Colonic mucosa (tissue), 4 donors: ENCODE measurements around the gene MTOR. TPM values are rescaled to one million over a fixed set of nuclear protein-coding genes. Genes with fewer than 3 reads are reported as not detected.
A peak's percentile ranks its signal among the peaks of the same experiment; 100 is the strongest.
"Not testable (repeated sequence)": the region's sequence is repeated elsewhere in the genome, so short reads cannot be mapped to it uniquely, and the experiment has no call there.

Experiments used
- DNase-seq: peaks from one replicate; pipeline ENCODE4 v3.0.0-alpha.2; 2020
- H3K27ac ChIP-seq: fragments of 200-600 bp; one replicate; pipeline ENCODE4 v1.8.0; 2021
- H3K27me3 ChIP-seq: fragments of 200-600 bp; one replicate; pipeline ENCODE4 v1.8.0; 2021
- H3K36me3 ChIP-seq: fragments of 200-600 bp; one replicate; pipeline ENCODE4 v1.8.0; 2021
- H3K4me1 ChIP-seq: fragments of 200-600 bp; one replicate; pipeline ENCODE4 v1.8.0; 2021; ENCODE audit warnings: mild to moderate bottlenecking
- H3K4me3 ChIP-seq: fragments of 200-600 bp; one replicate; pipeline ENCODE4 v1.8.0; 2021
- H3K9ac ChIP-seq, 2 donors: one replicate each; pipeline ENCODE4 v1.7.0; 2013; ENCODE audit warnings: control low read depth in 2 of 2, low read depth in 2 of 2, low read length in 2 of 2
- H3K9me3 ChIP-seq: fragments of 200-600 bp; one replicate; pipeline ENCODE4 v1.8.0; 2021
- intact Hi-C: fragments of 100-400 bp; cut with DNase I; formaldehyde crosslinking; loops from one replicate; pipeline ENCODE4 v1.14.1; 2022
- total RNA-seq, 2 donors: library from RNA; stranded (reverse); fragmentation: NEBNext Ultra II Directional in 1 of 2; extraction: Animal tissue kit (Norgen Biotek cat#: 25700) in 1 of 2; gene quantifications; one replicate each; pipeline ENCODE4 v1.2.1, GENCODE V29; 2021
- TF ChIP-seq, protein P1 (sequence below): fragments of 200-600 bp; IDR thresholded peaks from one replicate; pipeline ENCODE4 v1.8.0; 2022; ENCODE audit warnings: antibody characterized with exemption, mild to moderate bottlenecking
- donor health status: healthy.
- donor health status: DM: no; HTN: no; CAD: no.
- donor health status: DM: no; HTN: no; CAD: no.

The MTOR gene
- 10 to 100 TPM; 29.9 to 50.2 TPM for total RNA-seq

DNA sequence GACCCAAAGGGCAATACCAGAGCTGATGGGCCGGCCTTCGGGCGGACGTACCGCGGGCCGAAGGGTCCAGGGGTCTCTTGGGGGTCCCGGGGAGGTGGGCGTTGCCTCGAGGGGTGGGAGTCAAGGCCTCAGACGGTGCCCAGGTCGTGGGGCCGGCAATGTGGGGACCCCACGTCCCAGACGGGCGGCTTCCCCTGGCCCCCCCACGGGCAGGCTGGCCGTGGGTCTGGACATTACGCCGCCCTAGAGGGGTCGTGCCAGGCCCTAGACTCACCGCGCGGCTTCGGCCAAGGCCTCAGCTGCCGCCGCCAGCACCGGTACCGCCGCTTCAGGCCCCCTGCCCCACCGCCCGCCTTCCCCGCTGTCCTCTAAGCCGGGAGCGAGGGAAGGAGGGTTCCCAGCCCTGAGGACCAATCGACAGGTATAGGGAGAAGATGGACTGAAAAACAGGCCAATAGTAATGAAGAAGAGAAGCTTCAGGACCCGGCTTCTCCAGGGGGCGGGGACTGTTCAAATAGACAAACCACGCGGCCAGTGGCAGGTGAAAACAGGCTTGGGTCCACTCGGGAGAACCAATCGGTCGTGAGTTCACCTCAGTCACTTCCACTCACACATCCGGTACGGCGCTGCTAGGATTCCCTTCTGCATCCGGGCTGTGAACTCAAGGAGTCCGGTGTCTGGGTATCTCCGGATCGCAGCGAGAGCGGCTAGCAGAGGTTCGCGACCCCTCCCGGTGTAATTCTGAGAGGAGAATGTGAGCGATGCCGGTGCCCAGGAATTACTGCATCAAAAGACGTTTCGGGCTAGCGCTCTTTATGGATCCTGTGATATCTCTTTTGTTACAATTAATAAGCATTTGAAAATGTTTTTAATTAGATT, at the start of gene MTOR:
MTOR (minus strand) TSS at position 381 of the 879 bp plus-strand sequence. CDS start 3,142 bp downstream, outside the sequence.
- intact Hi-C loops, result no loop called here
- Histone ChIP-seq H3K4me3 (peak within 1 kb of the TSS; percentile 96), H3K36me3 (peaks cover 7% of the 10 kb centered on the region), H3K27ac (peak within 1 kb of the TSS; percentile 7), H3K27me3 (no peaks in the 10 kb centered on the region), H3K4me1 (peaks cover 6% of the 10 kb centered on the region), H3K9ac (peak within 1 kb of the TSS; percentile 83 to 98), H3K9me3 (no peaks in the 10 kb centered on the region)
- DNase-seq, result peak; percentile 99
- TF ChIP-seq, protein P1, sequence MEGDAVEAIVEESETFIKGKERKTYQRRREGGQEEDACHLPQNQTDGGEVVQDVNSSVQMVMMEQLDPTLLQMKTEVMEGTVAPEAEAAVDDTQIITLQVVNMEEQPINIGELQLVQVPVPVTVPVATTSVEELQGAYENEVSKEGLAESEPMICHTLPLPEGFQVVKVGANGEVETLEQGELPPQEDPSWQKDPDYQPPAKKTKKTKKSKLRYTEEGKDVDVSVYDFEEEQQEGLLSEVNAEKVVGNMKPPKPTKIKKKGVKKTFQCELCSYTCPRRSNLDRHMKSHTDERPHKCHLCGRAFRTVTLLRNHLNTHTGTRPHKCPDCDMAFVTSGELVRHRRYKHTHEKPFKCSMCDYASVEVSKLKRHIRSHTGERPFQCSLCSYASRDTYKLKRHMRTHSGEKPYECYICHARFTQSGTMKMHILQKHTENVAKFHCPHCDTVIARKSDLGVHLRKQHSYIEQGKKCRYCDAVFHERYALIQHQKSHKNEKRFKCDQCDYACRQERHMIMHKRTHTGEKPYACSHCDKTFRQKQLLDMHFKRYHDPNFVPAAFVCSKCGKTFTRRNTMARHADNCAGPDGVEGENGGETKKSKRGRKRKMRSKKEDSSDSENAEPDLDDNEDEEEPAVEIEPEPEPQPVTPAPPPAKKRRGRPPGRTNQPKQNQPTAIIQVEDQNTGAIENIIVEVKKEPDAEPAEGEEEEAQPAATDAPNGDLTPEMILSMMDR, result no peak

DNA sequence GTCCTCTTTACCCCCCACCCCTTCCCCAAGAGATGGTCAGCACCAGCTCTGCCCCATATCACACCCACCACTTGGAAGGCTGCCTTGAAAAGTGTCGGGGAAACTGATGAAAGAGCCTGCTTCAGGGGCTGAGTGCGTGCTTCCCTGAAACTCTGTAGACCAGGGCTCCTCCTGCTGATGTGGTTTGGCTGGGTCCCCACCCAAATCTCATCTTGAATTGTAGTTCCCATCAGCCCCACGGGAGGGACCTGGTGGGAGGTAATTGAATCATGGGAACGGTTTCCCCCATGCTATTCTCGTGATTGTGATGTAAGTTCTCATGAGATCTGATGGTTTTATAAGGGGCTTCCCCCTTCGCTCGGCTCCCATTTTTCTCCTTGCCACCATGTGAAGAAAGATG, 47.0 kb upstream of the MTOR start:
- intact Hi-C loops, result no loop called here
- no peak overlapping the region for H3K4me3 ChIP-seq
- no peak for DNase-seq
- H3K36me3 ChIP-seq, result no peaks in the 10 kb centered on the region
- no peak overlapping the region for H3K9ac ChIP-seq
- H3K4me1 ChIP-seq, result no peaks in the 10 kb centered on the region
- TF ChIP-seq, protein P1, result no peak
- no peak overlapping the region for H3K27ac ChIP-seq
- no peaks in the 10 kb centered on the region for H3K27me3 ChIP-seq
- H3K9me3 ChIP-seq, result no peaks in the 10 kb centered on the region

DNA sequence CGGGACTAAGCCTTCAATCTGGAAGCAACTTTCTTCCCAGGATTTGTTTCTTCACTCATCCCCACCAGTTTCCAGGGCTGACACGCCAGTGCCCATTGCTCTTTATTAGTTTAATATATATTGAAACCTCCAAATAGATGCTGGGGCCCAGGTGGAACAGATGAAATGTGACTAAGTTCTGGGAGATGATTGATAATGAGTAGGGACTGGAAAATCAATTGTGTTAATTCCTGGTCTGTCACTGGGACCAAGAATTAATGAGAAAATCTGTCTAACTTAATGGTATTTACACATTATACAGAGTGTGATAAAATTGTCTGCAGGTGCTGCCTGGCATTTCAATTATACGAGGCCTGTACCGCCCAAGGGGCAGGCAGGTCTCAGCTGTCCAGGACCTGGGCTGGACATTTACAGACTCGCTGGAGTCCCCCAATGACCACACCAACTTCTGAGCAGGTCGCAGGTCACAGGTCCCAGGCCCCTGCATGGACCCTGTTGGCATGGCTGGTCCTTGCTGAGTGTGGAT, 46.4 kb upstream of the MTOR start:
- H3K36me3 ChIP-seq, result no peaks in the 10 kb centered on the region
- intact Hi-C loops, result no loop called here
- no peaks in the 10 kb centered on the region for H3K4me1 ChIP-seq
- no peaks in the 10 kb centered on the region for H3K9me3 ChIP-seq
- no peak for DNase-seq
- H3K9ac ChIP-seq, result no peak overlapping the region
- no peaks in the 10 kb centered on the region for H3K27me3 ChIP-seq
- TF ChIP-seq, protein P1, result no peak
- no peak overlapping the region for H3K27ac ChIP-seq
- H3K4me3 ChIP-seq, result no peak overlapping the region

DNA sequence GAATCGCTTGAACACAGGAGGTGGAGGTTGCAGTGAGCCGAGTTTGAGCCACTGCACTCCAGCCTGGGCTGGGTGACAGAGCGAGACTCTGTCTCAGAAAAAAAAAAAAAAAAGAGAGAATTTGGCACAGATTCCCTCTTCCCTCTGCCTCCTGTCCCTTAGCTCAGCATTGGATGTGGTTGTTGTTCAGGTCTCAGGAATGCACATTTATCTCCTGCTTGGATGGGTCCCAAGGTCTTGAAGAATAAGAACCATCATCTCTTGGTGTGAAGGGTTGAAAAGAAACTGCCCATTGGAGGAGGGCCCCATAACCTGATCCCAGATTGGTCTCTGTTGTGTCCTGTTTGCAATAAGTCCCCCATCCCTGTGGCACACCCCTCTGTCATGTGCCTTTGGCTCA, 45.5 kb upstream of the MTOR start:
- DNase-seq, result no peak
- H3K27me3 ChIP-seq, result no peaks in the 10 kb centered on the region
- H3K4me3 ChIP-seq, result no peak overlapping the region
- no peaks in the 10 kb centered on the region for H3K36me3 ChIP-seq
- H3K9me3 ChIP-seq, result no peaks in the 10 kb centered on the region
- intact Hi-C loops, result no loop called here
- TF ChIP-seq, protein P1, result no peak
- H3K4me1 ChIP-seq, result no peaks in the 10 kb centered on the region
- no peak overlapping the region for H3K9ac ChIP-seq
- H3K27ac ChIP-seq, result no peak overlapping the region

DNA sequence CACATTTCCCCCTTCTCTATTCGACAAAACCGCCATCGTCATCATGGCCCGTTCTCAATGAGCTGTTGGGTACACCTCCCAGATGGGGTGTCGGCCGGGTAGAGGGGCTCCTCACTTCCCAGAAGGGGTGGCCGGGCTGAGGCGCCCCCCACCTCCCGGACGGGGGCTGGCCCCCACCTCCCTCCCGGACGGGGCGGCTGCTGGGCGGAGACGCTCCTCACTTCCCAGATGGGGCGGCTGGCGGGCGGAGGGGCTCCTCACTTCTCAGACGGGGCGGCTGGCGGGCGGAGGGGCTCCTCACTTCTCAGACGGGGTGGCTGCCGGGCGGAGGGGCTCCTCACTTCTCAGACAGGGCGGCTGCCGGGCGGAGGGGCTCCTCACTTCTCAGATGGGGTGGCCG, 43.2 kb upstream of the MTOR start:
- H3K9ac ChIP-seq, H3K9me3 ChIP-seq, H3K36me3 ChIP-seq, H3K4me1 ChIP-seq, H3K27me3 ChIP-seq, H3K27ac ChIP-seq, intact Hi-C loops, DNase-seq, H3K4me3 ChIP-seq: not testable (repeated sequence)

DNA sequence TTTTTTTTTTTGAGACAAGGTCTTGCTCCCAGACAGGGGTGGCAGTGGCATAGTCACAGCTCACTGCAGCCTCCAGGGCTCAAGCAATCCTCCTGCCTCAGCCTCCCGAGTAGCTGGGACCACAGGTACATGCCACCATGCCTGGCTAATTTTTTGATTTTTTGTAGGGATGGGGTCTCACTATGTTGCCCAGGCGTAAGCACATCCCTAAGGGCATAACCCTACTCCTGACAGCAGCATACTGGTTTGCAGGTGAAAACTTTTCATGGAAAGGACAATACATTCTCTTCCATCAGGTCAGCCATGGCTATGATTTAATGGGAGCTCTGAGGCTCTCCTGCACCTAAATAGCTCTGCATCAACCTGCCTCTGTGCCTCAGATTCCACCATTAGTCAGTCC, 40.0 kb upstream of the MTOR start:
- no peak overlapping the region for H3K4me3 ChIP-seq
- TF ChIP-seq, protein P1, result no peak
- H3K9me3 ChIP-seq, result no peaks in the 10 kb centered on the region
- H3K27me3 ChIP-seq, result no peaks in the 10 kb centered on the region
- intact Hi-C loops, result no loop called here
- no peak overlapping the region for H3K9ac ChIP-seq
- H3K4me1 ChIP-seq, result no peaks in the 10 kb centered on the region
- H3K36me3 ChIP-seq, result no peaks in the 10 kb centered on the region
- H3K27ac ChIP-seq, result no peak overlapping the region
- no peak for DNase-seq
